PFSK-1 (cell line): ENCODE data around the gene DCUN1D3.

Experiments used
- FOXP2 ChIP-seq: optimal IDR thresholded peaks from 2 replicates; pipeline ENCODE3; 2011; ENCODE audit warnings: borderline replicate concordance, control low read depth, inconsistent platforms; ENCODE audit not compliant: insufficient read depth; ENCODE audit errors: extremely low read length, extremely low read depth
- POLR2AphosphoS5 ChIP-seq: IDR thresholded peaks from 2 replicates; pipeline ENCODE4 v1.6.1; 2012; ENCODE audit warnings: low read depth, mild to moderate bottlenecking, control low read depth, low read length, moderate library complexity
- SIN3A ChIP-seq: IDR thresholded peaks from 2 replicates; pipeline ENCODE4 v1.6.1; 2012; ENCODE audit warnings: mild to moderate bottlenecking, low read length, moderate library complexity, borderline replicate concordance; ENCODE audit not compliant: insufficient read depth
- TAF1 ChIP-seq: IDR thresholded peaks from 2 replicates; pipeline ENCODE4 v1.6.1; 2012; ENCODE audit warnings: low read length, control low read depth, borderline replicate concordance; ENCODE audit not compliant: insufficient read depth
- TF ChIP-seq, protein P1 (sequence below), 2 experiments: IDR thresholded peaks; 2 replicates each; pipeline versions ENCODE4 v1.6.1 to v1.8.0; 2011 to 2012; ENCODE audit warnings: low read depth in 2 of 2, low read length in 2 of 2, control low read depth in 1 of 2, inconsistent platforms in 1 of 2, mild to moderate bottlenecking in 1 of 2, moderate library complexity in 1 of 2; ENCODE audit not compliant: insufficient read depth in 1 of 2

Gene DCUN1D3

DNA sequence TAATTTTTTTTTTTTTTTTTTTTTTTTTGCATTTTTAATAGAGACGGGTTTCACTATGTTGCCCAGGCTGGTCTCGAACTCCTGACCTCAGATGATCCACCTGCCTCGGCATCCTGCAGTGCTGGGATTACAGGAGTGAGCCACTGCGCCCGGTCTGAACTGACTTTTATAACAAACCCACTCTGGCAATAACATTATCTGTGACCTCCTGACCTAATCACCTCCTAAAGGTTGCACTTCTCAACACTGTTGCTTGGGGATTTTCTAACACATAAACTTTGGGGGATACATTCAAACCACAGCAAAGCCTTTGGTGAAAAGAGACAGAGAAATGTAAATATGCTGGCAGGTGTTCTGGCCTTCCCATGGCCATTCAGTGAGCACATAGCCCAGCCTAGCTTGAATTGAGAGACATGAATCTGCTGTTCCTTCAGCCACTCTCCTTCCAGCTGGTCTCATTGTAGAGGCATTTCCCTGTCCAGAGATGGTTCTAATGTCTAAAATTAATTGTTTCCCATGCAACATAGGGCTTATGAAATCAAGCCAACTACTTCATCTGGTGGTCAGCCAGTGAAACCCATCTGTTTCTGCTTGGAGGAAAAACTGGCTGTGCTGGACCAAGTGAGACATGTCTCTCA, 28.7 kb upstream of the DCUN1D3 start:
- TF ChIP-seq TAF1 (no peak), SIN3A (no peak), FOXP2 (no peak), POLR2AphosphoS5 (no peak)
- TF ChIP-seq, protein P1, sequence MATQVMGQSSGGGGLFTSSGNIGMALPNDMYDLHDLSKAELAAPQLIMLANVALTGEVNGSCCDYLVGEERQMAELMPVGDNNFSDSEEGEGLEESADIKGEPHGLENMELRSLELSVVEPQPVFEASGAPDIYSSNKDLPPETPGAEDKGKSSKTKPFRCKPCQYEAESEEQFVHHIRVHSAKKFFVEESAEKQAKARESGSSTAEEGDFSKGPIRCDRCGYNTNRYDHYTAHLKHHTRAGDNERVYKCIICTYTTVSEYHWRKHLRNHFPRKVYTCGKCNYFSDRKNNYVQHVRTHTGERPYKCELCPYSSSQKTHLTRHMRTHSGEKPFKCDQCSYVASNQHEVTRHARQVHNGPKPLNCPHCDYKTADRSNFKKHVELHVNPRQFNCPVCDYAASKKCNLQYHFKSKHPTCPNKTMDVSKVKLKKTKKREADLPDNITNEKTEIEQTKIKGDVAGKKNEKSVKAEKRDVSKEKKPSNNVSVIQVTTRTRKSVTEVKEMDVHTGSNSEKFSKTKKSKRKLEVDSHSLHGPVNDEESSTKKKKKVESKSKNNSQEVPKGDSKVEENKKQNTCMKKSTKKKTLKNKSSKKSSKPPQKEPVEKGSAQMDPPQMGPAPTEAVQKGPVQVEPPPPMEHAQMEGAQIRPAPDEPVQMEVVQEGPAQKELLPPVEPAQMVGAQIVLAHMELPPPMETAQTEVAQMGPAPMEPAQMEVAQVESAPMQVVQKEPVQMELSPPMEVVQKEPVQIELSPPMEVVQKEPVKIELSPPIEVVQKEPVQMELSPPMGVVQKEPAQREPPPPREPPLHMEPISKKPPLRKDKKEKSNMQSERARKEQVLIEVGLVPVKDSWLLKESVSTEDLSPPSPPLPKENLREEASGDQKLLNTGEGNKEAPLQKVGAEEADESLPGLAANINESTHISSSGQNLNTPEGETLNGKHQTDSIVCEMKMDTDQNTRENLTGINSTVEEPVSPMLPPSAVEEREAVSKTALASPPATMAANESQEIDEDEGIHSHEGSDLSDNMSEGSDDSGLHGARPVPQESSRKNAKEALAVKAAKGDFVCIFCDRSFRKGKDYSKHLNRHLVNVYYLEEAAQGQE (IDR thresholded peaks at IDR 0.05; ENCODE audit: insufficient read depth in 1 of 2, low read depth in 2 of 2, low read length in 2 of 2), result no peak

DNA sequence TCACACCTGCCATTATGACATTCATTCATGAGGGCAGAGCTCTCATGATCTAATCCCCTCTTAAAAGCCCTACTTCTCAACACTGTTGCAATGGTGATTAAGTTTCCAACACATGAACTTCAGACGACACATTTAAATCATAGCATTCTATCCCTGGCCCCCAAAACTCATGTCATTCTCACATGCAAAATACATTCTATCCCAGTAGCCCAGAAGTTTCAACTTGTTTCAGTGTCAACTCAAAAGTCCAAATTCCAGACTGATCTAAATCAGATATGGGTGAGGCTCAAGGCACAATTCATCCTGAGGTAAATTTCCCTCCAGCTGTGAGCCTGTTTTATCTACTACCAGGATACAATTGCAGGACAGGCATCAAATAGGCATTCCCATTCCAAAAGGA, 25.6 kb upstream of the DCUN1D3 start:
- no peak for TF ChIP-seq FOXP2
- no peak for TF ChIP-seq TAF1
- TF ChIP-seq SIN3A, result no peak
- TF ChIP-seq, protein P1 (IDR thresholded peaks at IDR 0.05; ENCODE audit: insufficient read depth in 1 of 2, low read depth in 2 of 2, low read length in 2 of 2), result no peak
- no peak for TF ChIP-seq POLR2AphosphoS5

DNA sequence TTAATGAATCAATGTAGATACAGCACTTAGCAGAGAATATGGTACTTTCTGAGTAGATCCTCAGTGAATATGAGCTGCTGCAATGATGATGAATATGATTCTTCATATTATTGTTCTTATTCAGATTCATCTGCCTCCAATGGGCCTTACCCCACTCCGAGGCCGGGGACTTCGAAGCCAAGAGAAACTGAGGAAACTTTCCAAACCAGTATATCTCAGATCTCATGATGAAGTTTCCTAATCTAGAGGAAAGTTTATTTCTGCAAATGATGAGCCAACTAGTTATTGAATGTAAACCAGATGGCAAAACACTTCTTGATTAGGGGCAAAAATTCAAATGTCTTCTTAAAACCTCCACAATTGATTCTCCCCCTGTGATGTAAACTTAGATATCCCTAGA, 23.7 kb upstream of the DCUN1D3 start:
- TF ChIP-seq TAF1, result no peak
- TF ChIP-seq POLR2AphosphoS5, result no peak
- TF ChIP-seq SIN3A, result no peak
- TF ChIP-seq, protein P1 (IDR thresholded peaks at IDR 0.05; ENCODE audit: insufficient read depth in 1 of 2, low read depth in 2 of 2, low read length in 2 of 2), result no peak
- TF ChIP-seq FOXP2, result no peak

DNA sequence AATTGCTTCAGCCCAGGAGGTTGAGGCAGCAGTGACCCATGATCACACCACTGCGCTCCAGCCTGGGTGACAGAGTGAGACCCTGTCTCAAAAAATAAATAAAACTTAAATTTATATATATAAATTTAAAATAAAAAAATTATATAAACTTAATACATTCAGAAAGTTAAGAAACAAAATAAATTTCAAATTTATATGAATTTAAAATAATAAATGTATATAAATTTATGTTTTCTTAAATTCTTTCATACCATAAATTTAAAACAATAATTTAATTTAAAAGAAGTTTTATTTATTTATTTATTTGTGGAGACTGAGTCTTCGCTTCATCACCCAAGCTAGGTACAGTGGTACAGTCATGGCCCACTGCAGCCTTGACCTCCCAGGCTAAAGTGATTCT, 20.6 kb upstream of the DCUN1D3 start:
- TF ChIP-seq SIN3A (no peak), TAF1 (no peak), POLR2AphosphoS5 (no peak), FOXP2 (no peak)
- TF ChIP-seq, protein P1 (IDR thresholded peaks at IDR 0.05; ENCODE audit: insufficient read depth in 1 of 2, low read depth in 2 of 2, low read length in 2 of 2), result no peak

DNA sequence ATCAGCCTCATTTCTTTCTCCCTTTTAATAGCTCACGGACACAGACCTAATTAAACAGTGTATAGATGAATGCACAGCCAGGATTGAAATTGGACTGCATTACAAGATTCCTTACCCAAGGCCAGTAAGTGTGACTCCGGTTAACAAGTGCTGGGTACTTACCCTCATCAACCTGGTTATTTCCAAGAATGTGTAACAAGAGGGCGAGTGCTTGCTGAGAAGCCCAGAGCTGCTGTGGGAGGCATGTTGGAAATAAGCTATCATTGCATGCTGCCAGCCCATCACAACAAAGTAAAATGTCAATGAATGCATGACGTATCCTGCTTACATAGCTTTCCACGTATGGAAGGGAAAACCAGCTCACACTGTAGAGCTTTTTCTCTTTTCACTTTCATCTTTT, 19.9 kb upstream of the DCUN1D3 start:
- TF ChIP-seq FOXP2, result no peak
- no peak for TF ChIP-seq POLR2AphosphoS5
- TF ChIP-seq TAF1, result no peak
- no peak for TF ChIP-seq SIN3A
- TF ChIP-seq, protein P1 (IDR thresholded peaks at IDR 0.05; ENCODE audit: insufficient read depth in 1 of 2, low read depth in 2 of 2, low read length in 2 of 2), result no peak
